MM.1S (cell line): ENCODE data around the gene HOXB5.

Experiments used
- CTCF ChIP-seq: fragments of 300-600 bp; sonication (generic); IDR thresholded peaks from 2 replicates; pipeline ENCODE4 v1.5.1; 2016; ENCODE audit warnings: antibody characterized with exemption, low read length, mixed read lengths
- EZH2 ChIP-seq: fragments of 300-600 bp; sonication (generic); optimal IDR thresholded peaks from 2 replicates; pipeline ENCODE3; 2017; ENCODE audit warnings: low read depth, mild to moderate bottlenecking, antibody characterized with exemption, low read length, mixed read lengths
- EZH2phosphoT487 ChIP-seq: fragments of 300-600 bp; sonication (generic); IDR thresholded peaks from 2 replicates; pipeline ENCODE4 v1.6.1; 2018; ENCODE audit warnings: antibody characterized with exemption, low read length

GRCh38 chr17:48565925-48566710, 27.5 kb downstream of the HOXB5 start:
- TF ChIP-seq CTCF (no peak), EZH2 (no peak), EZH2phosphoT487 (no peak)
